ENCODE data around the gene IL17RE.

Gene IL17RE

GRCh38 chr3:9903904-9904303 is 1.3 kb downstream of the IL17RE start:
- DNase-seq (ENCODE audit: low read depth) = no peak

- DNase-seq (ENCODE audit: low read depth) = no peak
Observed at GRCh38 chr3:9906480-9906879, 3.8 kb downstream of the IL17RE start.

GRCh38 chr3:9908286-9908685 is 5.6 kb downstream of the IL17RE start:
- no peak for DNase-seq (ENCODE audit: low read depth)

- no peak for DNase-seq (ENCODE audit: low read depth)
Observed at GRCh38 chr3:9909221-9910013, 6.8 kb downstream of the IL17RE start.

- no peak for DNase-seq (ENCODE audit: low read depth)
Observed at GRCh38 chr3:9911863-9912262, 9.2 kb downstream of the IL17RE start.

GRCh38 chr3:9912294-9912935 is 9.8 kb downstream of the IL17RE start:
- DNase-seq (ENCODE audit: low read depth) = no peak

GRCh38 chr3:9913601-9914000 is 11.0 kb downstream of the IL17RE start:
- no peak for DNase-seq (ENCODE audit: low read depth)

GRCh38 chr3:9914011-9914410 is 11.4 kb downstream of the IL17RE start:
- DNase-seq (ENCODE audit: low read depth) = no peak

GRCh38 chr3:9914559-9915253 is 12.1 kb downstream of the IL17RE start:
- DNase-seq (ENCODE audit: low read depth) = no peak

- DNase-seq (ENCODE audit: low read depth) = no peak
Observed at GRCh38 chr3:9915254-9916141, 12.8 kb downstream of the IL17RE start.

- no peak for DNase-seq (ENCODE audit: low read depth)
Observed at GRCh38 chr3:9916346-9916733, 13.7 kb downstream of the IL17RE start.

GRCh38 chr3:9916734-9917680 is 14.4 kb downstream of the IL17RE start, which contains the start of gene IL17RC:
IL17RC (plus strand) TSS chr3:9917098; CDS start chr3:9917316, 218 bp downstream.
- peak; percentile 29 for DNase-seq (ENCODE audit: low read depth)

GRCh38 chr3:9917820-9918219 is 15.2 kb downstream of the IL17RE start:
- DNase-seq (ENCODE audit: low read depth) = no peak

GRCh38 chr3:9918261-9919038 is 15.8 kb downstream of the IL17RE start:
- DNase-seq (ENCODE audit: low read depth) = no peak

GRCh38 chr3:9928158-9928557 is 25.5 kb downstream of the IL17RE start:
- DNase-seq (ENCODE audit: low read depth) = no peak

- no peak for DNase-seq (ENCODE audit: low read depth)
Observed at GRCh38 chr3:9930804-9931418, 28.3 kb downstream of the IL17RE start.

GRCh38 chr3:9932535-9932842 is 29.8 kb downstream of the IL17RE start:
- no peak for DNase-seq (ENCODE audit: low read depth)

GRCh38 chr3:9932843-9933560 is 30.4 kb downstream of the IL17RE start:
- DNase-seq (ENCODE audit: low read depth) = peak; percentile 91
